GM18873 (cell line): ENCODE data around the gene DAG1.

Experiments used
- ATAC-seq: cut with Tn5 transposase; IDR thresholded peaks from one replicate; pipeline ENCODE4 v1.9.1; 2021; ENCODE audit warnings: mild to moderate bottlenecking, moderate library complexity, moderate number of reproducible peaks; ENCODE audit not compliant: unreplicated experiment, low FRiP score

DAG1 gene

DNA sequence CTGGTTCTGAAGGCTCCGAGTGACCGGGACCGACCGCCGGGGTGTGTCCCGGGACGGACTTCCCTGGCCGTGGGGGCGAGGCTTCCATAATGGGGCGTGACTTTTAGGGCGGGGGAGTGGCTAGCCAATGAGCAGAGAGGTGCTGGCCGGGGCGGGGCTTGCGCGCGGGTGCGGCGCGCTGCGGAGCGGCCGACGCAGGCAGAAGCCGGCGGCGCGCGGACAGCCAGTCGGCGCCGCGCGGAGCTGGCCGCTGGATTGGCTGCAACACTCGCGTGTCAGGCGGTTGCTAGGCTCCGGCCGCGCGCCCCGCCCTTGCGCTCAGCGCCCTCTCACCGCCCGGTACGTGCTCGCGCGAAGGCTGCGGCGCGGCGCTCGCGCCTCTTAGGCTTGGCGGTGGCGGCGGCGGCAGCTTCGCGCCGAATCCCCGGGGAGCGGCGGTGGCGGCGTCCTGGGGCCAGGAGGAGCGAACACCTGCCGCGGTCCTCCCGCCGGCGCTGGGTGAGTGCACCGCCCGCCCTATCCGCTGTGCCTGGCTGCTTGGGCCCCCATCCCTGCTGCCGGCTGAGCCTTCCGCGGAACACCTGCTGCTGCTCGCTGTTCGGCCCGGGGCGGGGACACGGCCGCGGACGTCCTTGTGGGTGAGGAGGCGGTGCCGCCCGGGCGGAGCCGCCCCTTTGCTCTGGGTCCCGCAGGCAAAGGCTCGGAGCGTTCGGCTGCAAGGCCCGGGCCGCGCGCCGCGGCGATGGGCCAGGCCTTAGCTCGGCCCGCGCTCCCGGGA is at the start of gene DAG1:
Gene DAG1, plus strand, starts transcription at position 332 of the 778 bp plus-strand sequence. CDS start 40,268 bp downstream, outside the sequence.
- peak; percentile 65 for ATAC-seq

DNA sequence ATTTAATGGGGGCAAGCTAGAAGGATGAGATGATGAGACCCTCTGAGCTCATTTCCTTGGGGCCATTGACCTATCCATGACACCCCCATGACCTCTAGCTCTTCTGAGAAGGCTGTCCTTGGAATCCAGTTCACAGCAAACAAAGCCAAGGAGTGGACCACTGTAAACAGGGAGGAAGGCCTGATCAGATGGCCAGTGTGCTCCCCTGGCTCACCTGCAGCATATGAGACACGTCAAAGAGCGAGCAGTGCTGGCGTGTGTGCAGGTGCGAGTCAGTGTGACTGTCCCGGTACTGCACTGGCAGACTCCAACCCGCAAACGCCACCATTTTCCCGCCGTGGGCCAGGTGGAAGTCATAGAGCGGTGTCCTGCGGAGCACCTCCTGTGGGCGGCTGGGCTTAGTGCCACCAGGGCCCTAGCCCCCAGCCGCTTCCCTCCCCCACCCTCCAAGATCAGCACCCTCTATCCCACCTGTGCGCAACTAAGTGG is 48.1 kb upstream of the DAG1 start:
- ATAC-seq = no peak

DNA sequence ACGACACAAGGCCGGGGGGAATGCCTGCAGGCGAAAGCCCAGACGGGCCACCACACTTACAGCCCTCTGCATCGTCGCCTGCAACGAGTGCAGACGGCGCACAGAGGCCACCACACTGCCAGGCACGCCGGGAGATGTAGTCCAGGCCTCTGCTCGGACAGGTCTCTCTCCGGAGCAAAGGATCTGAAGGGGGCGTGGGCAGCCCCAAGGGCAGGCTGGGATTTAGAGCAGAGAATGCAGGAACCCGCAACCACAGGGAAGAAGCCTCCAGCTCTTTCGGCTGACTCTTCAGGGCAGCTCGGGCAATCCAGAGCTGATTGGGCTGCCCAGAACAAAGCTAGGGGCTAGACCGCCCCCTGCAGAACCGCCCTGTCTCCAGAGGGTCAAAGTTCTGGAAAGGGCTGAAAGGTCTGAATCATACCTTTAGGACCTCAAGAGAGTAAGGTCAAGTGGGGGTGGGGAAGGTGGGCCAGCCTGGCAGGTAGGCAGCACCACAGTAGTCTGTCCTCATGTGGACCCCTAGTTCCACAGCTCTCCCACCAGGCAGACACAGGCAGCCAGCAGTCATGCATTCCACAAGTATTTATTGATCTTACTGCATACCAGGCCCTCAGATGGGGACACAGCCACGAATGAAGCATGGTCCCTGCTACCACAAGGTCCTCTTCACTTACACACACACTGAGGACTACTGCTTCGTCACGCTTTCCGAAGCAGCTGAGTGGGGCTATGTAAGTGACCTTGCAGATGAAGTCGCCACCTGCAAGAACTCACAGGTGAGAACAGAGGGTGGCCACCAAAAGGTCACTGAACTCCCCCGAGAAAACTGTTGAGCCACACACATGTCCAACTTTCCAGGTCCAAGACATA is 47.5 kb upstream of the DAG1 start, which contains the start of gene AMT:
Gene AMT, minus strand, starts transcription at position 95 of the 870 bp plus-strand sequence. Its CDS starts 23 bp downstream, at position 72.
- no peak for ATAC-seq

DNA sequence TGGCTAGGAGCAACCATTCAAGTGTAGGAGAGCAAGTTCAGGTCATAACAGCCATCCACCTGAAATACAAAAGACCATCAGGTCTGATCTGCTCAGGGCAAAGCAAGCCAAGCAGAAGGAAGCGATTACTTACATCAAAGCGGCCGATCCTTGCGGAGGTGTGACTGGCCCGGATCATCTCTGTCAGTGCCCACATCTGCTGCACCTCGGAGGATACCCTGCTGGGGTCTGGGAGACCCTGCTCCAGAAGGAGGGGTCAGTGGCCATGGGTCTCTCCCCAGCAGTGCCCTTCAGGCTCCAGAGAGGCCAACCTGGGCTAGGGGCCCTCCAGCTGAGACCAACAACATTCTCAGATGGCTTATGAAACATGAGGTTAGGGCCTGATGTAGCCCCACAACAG is 45.3 kb upstream of the DAG1 start:
- ATAC-seq = no peak

DNA sequence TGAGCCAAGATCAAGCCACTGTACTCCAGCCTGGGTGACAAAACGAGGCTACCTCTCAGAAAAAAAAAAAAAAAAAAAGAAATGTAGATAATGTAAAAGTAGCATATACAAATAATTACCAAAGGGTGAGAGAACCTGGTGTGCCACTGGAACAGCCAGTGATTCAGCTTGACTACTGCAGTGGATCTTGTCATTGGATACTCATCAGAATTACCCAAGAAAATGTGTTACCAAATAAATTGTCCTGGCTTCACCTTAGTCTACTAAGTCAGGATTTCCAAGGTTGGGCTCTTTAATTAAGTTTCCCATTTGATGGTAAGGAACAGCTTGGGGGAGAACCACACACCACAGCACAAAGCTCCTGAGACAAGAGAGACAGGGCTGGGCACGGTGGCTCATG is 42.5 kb upstream of the DAG1 start:
- no peak for ATAC-seq

DNA sequence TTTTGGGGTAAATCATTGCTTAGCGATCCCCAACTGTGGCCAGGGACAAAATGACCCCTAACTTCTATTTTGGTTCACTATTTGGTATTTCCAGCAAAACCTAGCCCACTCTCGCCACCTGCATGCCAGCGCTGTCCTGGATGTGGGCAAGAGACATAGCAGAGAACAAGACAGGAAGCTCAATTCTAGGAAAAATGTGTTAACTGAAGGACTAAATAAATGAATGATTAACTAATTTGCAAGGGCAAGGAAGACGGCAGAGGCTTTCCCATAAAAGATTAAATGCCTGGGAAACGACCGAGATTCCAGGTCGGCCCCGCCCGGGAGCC is 41.4 kb upstream of the DAG1 start:
- no peak for ATAC-seq

DNA sequence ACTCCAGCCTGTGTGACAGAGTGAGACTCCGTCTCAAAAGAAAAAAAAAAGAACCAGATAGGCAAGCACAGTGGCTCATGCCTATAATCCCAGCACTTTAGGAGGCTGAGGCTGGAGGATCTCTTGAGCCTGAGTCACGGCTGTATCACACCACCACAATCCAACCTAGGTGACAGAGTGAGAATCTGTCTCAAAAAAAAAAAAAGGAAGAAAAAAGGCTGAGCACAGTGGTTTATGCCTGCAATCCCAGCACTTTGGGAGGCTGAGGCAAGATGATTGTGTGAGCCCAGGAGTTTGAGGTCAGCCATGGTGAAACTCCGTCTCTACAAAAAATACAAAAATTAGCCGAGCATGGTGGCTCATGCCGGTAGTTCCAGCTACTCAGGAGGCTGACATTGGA is 35.3 kb upstream of the DAG1 start:
- no peak for ATAC-seq

DNA sequence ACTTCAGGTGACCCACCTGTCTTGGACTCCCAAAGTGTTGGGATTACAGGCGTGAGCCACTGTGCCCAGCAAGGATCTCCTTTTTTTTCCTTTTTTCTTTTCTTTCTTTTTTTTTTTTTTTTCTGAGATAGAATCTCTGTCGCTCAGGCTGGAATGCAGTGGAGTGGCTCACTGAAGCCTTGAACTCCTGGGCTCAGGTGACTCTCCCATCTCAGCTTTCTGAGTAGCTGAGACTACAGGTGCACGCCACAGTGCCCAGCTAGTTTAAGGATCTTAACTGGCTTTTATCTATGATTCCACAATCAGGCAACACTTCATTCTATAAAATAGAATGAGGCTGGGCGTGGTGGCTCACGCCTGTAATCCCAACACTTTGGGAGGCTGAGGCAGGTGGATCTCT is 24.7 kb upstream of the DAG1 start:
- ATAC-seq = no peak

DNA sequence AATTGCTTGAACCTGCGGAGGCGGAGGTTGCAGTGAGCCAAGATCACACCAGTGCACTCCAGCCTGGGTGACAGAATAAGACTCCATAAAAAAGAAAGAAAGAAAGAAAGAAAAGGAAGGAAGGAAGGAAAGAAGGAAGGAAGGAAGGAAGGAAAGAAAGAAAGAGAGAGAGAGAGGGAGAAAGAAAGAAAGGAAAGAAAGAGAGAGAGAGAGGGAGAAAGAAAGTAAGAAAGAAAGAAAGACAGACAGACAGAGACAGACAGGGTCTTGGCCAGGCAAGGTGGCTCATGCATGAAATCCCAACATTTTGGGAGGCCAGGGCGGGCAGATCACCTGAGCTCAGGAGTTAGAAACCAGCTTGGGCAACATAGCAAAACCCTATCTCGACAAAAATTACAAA is 16.4 kb upstream of the DAG1 start:
- ATAC-seq = no peak

DNA sequence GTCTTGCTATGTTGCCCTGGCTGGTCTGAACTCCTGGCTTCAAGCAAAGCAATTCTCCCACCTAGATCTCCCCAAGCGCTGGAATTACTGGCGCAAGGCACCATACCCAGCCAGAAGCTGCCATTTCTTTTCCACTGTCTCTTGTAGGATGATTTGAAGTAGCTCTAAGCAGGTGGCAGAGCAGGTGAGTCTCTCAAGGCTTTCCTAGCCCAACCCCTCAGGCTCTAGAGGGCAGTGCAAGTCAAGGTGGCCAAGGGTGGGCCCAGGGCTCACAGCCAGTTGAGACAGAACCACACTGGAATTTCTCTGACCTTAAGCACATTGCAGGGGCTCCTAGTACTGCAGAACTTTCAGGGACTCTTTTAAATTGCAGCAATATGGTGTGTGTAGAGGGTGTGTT is 15.6 kb upstream of the DAG1 start:
- no peak for ATAC-seq

DNA sequence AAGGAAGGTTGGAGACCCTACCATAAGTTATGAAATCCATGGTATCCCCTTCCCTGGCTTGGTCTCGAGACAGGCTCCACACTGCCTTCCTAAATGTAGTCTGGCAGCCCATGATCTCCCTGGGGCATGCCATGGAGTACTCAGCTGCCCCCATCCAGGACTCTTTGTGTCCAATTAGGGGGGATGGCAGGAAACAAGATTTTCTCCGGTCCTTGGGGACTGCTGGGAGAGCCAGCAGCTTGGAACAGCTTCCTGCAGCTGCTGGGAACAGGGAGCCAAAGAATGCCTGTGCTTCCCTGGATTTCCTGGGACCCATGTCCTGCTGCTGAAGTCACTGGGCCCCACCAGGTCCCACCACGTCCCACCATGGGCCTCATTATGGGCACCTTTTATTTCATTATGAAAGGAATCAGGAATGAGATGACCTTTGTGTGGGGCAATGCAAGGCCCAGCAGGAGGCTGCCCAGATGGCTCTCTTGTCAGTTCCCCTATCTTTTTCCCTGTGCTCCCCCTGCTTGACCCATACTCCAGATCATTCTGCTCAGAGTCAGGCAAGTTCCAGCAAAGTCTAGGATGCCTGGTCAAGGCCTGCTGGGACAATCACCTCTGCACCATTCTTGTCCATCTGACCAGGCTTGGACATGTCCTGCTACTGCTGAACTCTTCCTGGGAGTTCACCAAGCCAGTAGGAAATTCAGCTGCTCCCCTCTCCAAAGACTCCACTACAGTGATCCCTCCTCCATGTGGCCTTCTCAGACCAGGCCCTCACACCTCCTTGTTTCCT is 15.0 kb upstream of the DAG1 start:
- ATAC-seq = no peak

DNA sequence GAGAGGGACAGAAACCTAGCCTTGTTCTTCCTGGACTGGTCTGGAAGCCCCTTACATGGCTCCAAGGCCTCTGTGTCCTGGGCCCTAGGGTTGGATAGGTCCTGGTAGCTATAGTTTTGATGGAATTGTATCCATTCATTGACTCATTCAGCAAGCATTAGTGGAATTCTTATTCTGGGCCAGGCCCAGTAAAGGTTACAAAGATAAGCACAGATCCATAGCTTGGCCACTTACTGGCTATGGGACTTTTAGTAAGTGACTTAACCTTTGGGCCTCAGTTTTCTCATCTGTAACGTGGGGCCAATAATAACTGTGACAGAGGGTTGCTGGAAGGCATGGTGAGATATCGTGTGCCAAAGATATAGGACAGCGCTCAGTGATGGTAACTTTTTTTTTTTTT is 13.6 kb upstream of the DAG1 start:
- ATAC-seq = no peak

DNA sequence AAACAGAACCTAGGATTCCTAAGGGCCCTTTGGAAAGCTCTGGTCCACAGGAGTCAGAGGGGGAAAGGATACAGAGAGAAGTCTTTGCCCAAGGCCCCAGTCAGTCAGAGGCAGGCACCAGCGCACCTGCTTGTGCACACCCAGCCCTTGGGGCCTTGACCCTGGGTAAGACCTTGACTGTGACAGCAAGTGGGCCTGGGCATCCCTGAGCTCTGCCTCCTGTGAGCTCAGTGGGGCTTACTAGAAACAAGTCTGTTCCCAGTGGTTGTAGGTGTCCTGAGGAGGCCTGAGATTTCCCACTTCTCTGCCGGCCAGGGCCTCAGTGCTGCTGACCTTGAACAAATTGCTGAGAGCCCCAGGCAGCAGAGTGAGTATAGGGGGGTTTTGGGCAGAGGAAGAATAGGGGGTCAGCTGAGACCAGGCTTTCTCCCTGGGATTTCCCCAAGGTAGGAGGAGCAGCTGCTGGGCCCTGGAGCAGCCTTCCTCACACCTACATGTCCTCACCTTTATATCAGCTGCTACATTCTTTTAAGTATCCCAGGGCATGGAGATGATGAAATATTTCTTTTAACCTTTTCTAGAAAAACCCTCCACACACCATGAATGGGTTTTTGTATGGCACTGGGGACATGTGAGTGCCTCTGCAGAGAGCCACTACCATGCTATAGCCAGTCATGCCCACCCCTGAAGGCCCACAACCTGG is 9.7 kb upstream of the DAG1 start:
- no peak for ATAC-seq

DNA sequence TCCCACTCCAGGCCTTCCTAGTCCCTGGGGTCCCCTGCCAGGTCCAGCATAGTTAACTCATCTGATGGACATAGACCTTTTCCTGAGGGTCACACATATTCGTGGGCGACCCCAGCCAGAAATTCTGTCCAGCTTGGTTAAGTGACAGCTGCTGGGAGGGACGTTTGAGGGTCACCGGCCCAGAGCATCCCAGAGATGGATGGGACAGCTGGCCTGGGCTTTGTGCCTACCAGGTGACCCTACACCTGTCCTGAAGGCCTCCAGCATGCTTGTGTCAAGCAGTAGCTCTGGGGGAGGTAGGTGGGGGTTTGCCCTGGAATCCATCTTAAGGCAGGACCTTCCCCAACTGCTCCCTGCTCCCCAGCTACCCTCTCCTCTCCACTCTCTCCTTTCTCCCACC is 9.1 kb upstream of the DAG1 start:
- ATAC-seq = no peak

DNA sequence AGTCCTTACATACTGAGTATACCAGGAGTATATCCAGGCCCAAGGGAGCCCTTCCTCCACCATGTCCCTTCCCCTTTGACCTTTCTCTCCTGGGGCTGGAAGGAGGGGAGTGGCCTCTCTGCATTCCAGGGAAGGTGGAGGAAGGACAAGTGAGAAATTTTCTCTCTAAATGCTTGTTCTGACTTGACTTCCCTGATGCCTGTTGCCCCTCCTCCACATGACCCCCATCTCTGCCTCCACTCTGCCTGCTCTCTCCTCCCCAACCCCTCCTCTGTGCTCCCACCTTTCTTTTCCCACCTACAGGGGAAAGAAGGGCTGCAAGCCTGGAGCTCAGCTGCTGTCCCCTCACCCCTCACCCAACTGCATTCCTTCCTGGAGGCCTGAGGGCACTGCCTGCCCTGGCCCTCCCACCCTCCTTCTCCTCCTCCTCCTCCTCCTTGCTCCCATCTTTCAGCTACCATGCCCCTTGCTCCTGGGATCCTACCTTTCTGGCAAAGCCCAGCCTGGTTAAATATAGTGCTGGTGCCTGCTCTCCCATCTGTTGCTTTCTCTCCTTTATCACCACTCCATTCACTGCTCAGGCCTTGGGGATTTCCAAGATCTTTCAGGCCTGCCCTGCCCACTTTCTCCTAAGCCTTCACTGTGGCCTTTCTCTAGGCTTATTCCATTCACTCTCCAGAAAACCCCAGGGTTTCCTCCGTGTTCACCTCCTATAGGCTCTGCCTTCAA is 8.5 kb upstream of the DAG1 start:
- no peak for ATAC-seq

DNA sequence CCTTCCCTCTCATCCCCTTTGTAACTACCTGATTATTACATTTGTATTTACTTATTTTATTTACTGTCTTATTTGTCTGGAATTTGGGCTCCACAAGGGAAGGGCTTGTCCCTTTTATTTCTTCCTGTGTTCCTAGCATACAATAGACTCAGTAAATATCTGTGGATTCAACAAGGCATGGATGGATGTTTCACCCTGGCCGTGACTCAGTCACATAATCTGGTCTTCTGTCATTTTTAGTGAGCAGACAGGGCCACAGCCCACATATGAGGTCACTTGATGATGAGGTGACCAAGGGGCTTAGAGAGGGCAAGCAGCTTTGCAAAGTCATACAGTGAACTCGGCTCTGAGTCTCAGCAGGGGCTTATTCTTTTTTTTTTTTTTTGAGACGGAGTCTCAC is 7.8 kb upstream of the DAG1 start:
- ATAC-seq = no peak

DNA sequence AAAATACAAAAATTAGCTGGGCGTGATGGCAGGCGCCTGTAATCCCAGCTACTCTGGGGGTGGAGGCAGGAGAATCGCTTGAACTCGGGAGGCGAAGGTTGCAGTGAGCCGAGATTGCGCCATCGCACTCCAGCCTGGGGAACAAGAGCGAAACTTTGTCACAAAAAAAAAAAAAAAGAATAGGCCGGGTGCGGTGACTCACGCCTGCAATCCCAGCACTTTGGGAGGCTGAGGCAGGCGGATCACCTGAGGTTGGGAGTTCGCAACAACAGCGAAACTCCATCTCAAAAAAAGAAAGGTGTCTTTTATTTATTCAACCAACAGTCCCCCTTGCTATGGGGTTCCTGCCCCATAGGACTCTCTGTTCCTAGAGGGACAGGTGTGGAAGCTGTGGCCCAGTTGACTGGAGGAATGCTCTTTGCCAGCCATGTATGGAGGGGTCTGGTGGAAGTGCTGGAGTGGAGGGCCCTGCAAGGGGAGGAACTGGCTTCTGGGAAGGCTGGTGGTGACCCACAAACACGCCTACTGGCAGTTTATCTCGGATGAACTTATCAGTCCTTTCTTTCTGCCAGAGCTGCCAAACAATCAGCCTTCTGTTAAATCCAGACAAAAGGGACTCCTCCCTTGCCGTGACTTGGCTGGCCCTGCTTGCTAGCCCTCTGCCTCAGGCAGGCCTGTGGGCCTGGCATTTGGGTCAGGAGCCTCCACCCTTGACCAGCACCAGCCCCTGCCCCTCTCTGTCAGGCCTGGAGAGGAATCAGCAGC is 4.6 kb upstream of the DAG1 start:
- no peak for ATAC-seq

DNA sequence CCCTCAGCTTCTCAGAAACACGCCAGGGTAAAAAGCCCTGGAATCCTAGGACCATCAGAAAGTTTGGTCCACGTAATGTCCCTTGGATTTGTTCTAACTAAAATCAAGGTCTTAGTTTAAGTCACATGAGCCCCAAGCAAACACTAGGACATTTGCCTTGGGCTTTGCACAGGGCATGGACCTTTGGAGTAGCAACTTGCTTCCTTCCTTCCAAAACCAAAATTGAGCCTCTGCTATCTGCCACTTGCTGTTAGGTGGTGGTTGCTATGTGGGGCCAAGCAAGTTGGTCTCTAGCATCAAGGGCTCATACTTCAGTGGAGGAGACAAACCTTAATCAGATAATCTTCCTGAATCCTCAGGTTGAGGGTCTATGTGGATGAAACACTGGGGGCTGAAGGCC is 4.0 kb upstream of the DAG1 start:
- no peak for ATAC-seq
